Testis (tissue), 3 donors: Measurements from ENCODE around the gene EHBP1. TPM values are rescaled to one million over a fixed set of nuclear protein-coding genes. Genes with fewer than 3 reads are reported as not detected.

ENCODE experiments used
- DNase-seq: peaks from one replicate; pipeline ENCODE4 v3.0.0-alpha.2; 2019
- H3K27ac ChIP-seq, 2 donors: fragments of 200-600 bp; sonication (generic); one replicate each; pipeline ENCODE4 v1.5.1; 2019
- H3K27me3 ChIP-seq: fragments of 200-600 bp; sonication (generic); one replicate; pipeline ENCODE4 v1.5.1; 2019
- H3K36me3 ChIP-seq: fragments of 200-600 bp; sonication (generic); one replicate; pipeline ENCODE4 v1.5.1; 2017; ENCODE audit warnings: low read depth; ENCODE audit errors: missing control alignments
- H3K4me1 ChIP-seq: fragments of 200-600 bp; sonication (generic); one replicate; pipeline ENCODE4 v1.5.1; 2019
- H3K4me3 ChIP-seq, 2 donors: fragments of 200-600 bp; sonication (generic); one replicate each; pipeline ENCODE4 v1.5.1; 2017 to 2019
- H3K9me3 ChIP-seq: fragments of 200-600 bp; sonication (generic); one replicate; pipeline ENCODE4 v1.5.1; 2017
- POLR2A ChIP-seq: fragments of 450-650 bp; IDR thresholded peaks from one replicate; pipeline ENCODE4 v1.6.1; 2017; ENCODE audit warnings: antibody characterized with exemption, mild to moderate bottlenecking, moderate library complexity
- WGBS, 2 donors: methylation state at CpG; one replicate each; pipeline ENCODE4 v1.1.5; 2018; 5-methylcytosine and 5-hydroxymethylcytosine counted together
- intact Hi-C: fragments of 100-400 bp; cut with DNase I; formaldehyde crosslinking; loops from one replicate; pipeline ENCODE4 v1.15.1; 2023; ENCODE audit warnings: low total_unique reads
- polyA plus RNA-seq: library from polyadenylated mRNA; stranded (reverse); fragments of 350-450 nt; fragmentation: Illumina TruSeq; extraction: RNeasy Lipid Tissue Mini Kit (QIAGEN cat#74804); gene quantifications from one replicate; pipeline ENCODE4 v1.2.3, GENCODE V29; 2014; ENCODE audit warnings: low read depth, low replicate concordance; ENCODE audit not compliant: insufficient read depth
- total RNA-seq, 2 donors: library from RNA; depleted of rRNA; stranded (reverse); fragments of >200 nt; gene quantifications; one replicate each; pipeline ENCODE4 v1.2.3, GENCODE V29; 2016
- TF ChIP-seq, protein P1 (sequence below), 3 experiments: fragments of 450-650 bp in 2 of 3; fragments of 200-600 bp in 1 of 3; sonication (generic) in 1 of 3; IDR thresholded peaks; one replicate each; pipeline ENCODE4 v1.5.1; 2016 to 2019; ENCODE audit warnings: antibody characterized with exemption in 3 of 3, mild to moderate bottlenecking in 2 of 3, moderate library complexity in 1 of 3

EHBP1 gene
- total and polyA plus RNA-seq, 3 donors from 2014 or later, result 69.3 to 99.5 (median 86.8) TPM

DNA sequence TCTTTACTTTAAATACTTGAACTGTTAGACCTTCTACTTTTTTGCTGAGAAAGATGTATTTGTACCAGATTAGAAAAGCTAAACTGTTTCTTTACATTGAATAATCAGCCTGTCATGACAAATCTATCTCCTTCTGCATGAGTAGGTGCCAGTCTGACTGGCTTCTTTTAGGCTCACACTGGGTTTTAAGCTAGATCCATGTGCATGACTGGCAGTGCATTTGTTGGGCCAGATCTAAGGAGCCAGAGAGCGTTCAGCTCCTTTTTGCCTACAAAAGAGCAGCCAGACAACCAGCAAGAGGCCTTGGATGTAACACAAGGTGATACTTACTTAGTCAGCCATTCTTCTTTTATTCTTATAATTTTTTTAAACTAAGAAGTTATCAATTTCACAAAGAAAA, 263.2 kb downstream of the EHBP1 start:
- no peak overlapping the region for H3K27ac ChIP-seq
- H3K27me3 ChIP-seq, result no peaks in the 10 kb centered on the region
- no peak for DNase-seq
- no peaks in the 10 kb centered on the region for H3K36me3 ChIP-seq
- no peak overlapping the region for H3K4me3 ChIP-seq
- no peaks in the 10 kb centered on the region for H3K4me1 ChIP-seq
- 78 to 97% methylated on average over 1 of the region's 1 CpG for WGBS, 2 donors
- intact Hi-C loops, result no loop called here
- TF ChIP-seq, protein P1, sequence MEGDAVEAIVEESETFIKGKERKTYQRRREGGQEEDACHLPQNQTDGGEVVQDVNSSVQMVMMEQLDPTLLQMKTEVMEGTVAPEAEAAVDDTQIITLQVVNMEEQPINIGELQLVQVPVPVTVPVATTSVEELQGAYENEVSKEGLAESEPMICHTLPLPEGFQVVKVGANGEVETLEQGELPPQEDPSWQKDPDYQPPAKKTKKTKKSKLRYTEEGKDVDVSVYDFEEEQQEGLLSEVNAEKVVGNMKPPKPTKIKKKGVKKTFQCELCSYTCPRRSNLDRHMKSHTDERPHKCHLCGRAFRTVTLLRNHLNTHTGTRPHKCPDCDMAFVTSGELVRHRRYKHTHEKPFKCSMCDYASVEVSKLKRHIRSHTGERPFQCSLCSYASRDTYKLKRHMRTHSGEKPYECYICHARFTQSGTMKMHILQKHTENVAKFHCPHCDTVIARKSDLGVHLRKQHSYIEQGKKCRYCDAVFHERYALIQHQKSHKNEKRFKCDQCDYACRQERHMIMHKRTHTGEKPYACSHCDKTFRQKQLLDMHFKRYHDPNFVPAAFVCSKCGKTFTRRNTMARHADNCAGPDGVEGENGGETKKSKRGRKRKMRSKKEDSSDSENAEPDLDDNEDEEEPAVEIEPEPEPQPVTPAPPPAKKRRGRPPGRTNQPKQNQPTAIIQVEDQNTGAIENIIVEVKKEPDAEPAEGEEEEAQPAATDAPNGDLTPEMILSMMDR (IDR thresholded peaks at IDR 0.05), result no peak
- no peak for TF ChIP-seq POLR2A
- no peaks in the 10 kb centered on the region for H3K9me3 ChIP-seq

- no peak for DNase-seq
- Histone ChIP-seq H3K27ac (no peak overlapping the region), H3K4me3 (no peak overlapping the region), H3K4me1 (no peaks in the 10 kb centered on the region), H3K9me3 (no peaks in the 10 kb centered on the region), H3K36me3 (no peaks in the 10 kb centered on the region), H3K27me3 (no peaks in the 10 kb centered on the region)
- intact Hi-C loops, result no loop called here
- TF ChIP-seq, protein P1 (IDR thresholded peaks at IDR 0.05), result no peak
- no peak for TF ChIP-seq POLR2A
- 93 to 99% methylated on average over 2 of the region's 2 CpGs for WGBS, 2 donors
Observed at GRCh38 chr2:62971936-62972335, 266.4 kb downstream of the EHBP1 start.

- Histone ChIP-seq H3K36me3 (no peaks in the 10 kb centered on the region), H3K4me3 (no peak overlapping the region), H3K27me3 (no peaks in the 10 kb centered on the region), H3K4me1 (no peaks in the 10 kb centered on the region), H3K27ac (no peak overlapping the region), H3K9me3 (no peaks in the 10 kb centered on the region)
- intact Hi-C loops, result no loop called here
- DNase-seq, result no peak
- no peak for TF ChIP-seq POLR2A
- TF ChIP-seq, protein P1 (IDR thresholded peaks at IDR 0.05), result no peak
Observed at GRCh38 chr2:62972601-62973000, 267.1 kb downstream of the EHBP1 start.

GRCh38 chr2:62974999-62975398, 269.5 kb downstream of the EHBP1 start:
- H3K27me3 ChIP-seq, result no peaks in the 10 kb centered on the region
- no peak for TF ChIP-seq POLR2A
- TF ChIP-seq, protein P1 (IDR thresholded peaks at IDR 0.05), result no peak

DNA sequence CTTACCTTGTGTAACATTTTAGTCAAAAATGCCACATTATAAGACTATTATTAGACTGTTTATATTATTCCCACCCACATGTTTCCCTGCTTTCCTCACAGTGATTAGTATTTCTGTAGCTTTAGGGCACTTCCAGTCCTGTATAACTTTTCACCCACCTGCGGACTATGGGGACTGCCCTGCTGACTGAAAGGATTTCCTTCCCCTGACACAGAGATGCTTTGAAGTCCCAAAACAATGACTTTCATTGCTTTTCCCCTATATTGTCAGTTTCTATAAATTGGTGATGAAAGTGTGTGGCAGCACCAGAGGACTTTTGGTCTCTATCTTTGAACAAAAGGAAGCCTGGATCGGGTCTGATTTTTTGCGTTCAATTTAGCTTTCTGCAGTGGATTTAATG, 286.1 kb downstream of the EHBP1 start:
- intact Hi-C loops, result no loop called here
- DNase-seq, result no peak
- Histone ChIP-seq H3K4me3 (no peak overlapping the region), H3K36me3 (no peaks in the 10 kb centered on the region), H3K4me1 (no peaks in the 10 kb centered on the region), H3K9me3 (no peaks in the 10 kb centered on the region), H3K27me3 (no peaks in the 10 kb centered on the region), H3K27ac (no peak overlapping the region)
- TF ChIP-seq, protein P1 (IDR thresholded peaks at IDR 0.05), result no peak
- no peak for TF ChIP-seq POLR2A
- 76 to 88% methylated on average over 3 of the region's 3 CpGs for WGBS, 2 donors

More at GRCh38 chr2:62974999-62975398, 269.5 kb downstream of the EHBP1 start:
- intact Hi-C loops, result no loop called here
- Histone ChIP-seq H3K27ac (no peak overlapping the region), H3K36me3 (no peaks in the 10 kb centered on the region), H3K9me3 (no peaks in the 10 kb centered on the region), H3K4me1 (no peaks in the 10 kb centered on the region), H3K4me3 (no peak overlapping the region)
- 90 to 100% methylated on average over 2 of the region's 2 CpGs for WGBS, 2 donors
- DNase-seq, result no peak
